Forelimb muscle (tissue), 1 donor: ENCODE data around the gene COL8A1. TPM values are rescaled to one million over a fixed set of nuclear protein-coding genes. Genes with fewer than 3 reads are reported as not detected.

Source experiments
- DNase-seq: peaks from one replicate; pipeline ENCODE4 v3.0.0-alpha.2; 2013; ENCODE audit warnings: low read depth
- polyA plus RNA-seq: library from polyadenylated mRNA; unstranded; fragments of 120-200 nt; gene quantifications from one replicate; pipeline ENCODE4 v1.2.1, GENCODE V29; 2013; ENCODE audit not compliant: insufficient read length

The COL8A1 gene
- polyA plus RNA-seq, 1 donor, result 1.1 TPM

DNA sequence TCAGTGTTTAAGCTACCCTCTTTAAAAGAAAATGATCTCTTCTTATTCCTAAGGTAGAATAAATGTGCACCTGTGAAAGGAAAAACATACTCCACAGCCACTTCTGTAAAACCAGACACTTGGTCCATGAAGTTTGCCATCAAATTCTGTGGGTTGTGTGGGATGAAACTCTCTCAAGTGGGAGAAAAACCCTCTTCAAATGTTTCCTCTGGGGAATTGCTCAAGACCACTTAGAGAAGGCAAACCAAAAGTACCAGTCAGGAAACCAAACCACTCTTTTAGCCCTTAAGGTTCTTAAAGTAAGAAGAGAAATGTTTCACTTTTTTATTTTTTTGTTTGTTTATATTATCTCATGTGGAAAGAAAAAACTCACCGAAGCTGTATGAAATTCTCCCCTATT lies 1.2 kb downstream of the COL8A1 start:
- no peak for DNase-seq

DNA sequence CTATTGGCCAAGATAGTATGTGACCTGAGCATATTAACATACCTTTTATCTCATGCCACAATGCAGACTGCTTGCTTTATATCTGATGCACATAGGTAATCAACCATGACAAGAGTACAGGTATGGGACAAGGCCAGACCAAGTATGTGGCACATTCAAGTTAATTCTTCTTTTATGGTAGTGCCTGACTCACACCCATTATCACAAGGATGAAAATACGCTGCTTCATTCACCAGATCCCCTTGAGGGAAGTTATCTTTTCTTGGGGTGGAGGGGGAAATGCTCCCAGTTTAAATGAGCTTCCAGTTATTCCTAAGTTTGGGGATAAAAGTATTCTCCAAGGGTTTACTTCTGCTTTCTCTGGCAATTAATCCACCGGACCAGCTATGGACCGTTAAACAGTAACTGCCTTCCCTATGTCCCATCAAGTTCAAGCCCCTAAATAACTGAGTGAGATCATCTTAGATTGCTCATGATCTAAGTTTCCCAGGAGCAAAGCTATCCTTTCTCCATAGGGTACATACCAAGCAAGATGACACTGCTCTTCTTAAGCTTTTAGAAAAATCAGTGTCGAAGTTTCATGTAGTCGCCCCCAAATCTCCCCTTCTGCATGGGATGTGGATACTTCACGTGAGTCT lies 1.9 kb downstream of the COL8A1 start:
- no peak for DNase-seq

DNA sequence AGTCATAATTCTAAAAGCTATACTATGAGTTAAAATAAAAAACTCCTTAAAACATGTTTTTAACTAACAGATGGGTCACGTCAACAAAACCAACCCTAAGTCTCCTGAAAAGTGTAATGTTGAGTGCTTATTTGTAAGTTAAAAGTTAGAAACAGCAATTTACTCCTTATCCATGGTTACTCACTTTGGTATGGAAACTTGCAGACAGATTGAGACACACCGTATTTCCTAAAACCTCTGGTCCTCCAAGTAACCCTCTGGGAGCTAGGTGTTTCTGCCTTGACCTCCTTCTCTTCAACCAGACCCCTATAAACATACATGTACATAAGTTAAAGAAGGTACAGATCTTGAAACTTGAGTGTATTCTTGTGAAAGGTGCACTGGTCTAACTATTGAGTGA lies 3.1 kb downstream of the COL8A1 start:
- no peak for DNase-seq

DNA sequence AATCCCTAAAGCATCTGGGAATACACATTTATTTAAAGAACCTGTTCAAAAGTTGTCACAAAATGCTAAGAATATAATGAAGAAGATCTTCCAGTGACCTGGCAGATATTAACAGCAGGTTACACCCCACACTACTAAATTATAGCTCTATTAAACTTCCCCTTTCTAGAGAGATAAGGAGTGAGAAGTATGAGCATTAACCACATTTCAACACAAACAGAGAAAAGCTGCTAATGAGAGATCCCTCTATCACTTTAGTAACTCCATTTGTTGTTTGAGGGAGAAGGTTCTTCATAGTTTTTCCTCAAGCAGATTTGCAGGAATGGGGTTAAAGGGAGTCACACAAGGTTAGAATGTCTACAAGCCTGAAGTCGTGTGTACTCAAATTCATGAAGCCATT lies 3.6 kb downstream of the COL8A1 start:
- DNase-seq, result no peak

DNA sequence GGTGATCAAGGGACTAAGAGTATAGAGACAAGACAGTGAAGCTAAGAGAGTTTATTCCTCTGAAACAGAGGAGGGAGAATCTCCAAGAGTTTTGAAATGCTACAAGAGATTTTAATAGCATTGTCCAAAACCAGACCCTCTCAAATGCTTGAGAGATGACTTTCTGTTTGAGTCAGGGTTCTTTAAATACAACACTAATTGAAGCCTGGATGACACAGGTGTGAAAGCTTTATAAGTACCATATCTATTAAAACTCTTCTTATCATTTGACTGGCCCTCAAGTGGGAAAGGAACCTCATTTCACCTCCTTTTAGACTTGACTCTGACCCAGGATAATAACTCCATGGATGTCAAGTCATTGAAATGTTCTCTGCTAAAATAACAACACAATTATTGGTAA lies 5.6 kb downstream of the COL8A1 start:
- no peak for DNase-seq

DNA sequence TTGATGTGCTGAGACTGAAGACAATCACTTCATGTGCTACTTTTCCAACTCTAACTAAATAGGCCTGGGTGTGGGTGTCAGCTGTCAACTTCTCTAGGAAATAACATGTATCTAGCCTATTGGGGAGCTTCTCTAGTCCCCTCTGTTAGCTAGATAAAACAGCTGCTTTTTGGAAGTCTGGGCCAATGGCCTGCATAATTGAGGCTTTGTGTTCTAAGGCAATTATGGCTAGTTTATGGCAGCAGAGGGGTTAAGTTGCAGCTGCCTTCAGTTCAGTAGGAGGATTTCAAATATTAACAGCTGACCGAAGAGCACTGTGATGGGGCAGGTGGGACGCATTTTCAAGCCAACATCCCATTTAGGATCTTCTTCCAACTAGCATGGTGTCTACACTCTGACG lies 6.4 kb downstream of the COL8A1 start:
- DNase-seq, result no peak

DNA sequence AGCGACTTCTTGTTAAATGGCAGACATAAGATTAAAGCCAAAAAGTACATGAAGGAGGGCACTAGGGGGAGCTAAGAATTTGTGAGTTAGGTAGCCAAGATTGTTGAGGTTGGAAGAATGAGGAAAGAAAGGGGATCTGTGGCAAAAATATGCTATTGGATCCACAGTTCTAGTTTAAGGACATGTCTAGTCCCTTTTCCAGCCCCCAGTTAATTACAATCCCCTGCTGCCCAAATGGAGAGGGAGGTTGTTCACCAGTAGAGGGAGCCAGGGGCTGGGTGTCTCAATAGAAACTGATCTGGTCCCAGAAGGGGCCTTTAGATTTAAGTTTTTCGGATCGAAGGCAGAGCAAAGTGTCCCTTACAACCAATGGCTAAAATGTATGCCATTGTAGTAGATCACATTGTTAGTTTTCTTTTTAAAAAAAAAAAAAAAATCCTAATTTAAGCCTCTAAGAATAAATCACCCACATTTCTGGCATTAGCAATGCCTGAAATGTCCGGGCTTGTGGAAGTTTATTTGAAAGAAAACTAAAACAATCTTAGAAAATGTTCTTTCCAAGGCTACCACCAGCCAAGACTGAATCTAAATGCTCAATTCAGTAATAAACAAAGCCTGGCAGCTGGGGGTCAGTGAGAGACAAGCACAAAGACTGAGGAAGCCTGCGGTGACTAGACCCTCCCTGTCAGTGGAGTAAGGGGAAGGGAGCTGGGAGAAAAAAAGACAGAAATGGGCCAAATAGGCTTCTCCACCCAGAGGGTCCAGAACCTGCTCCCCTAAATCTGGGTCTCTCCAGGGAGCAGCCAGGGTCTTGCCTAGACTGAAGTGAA lies 7.1 kb downstream of the COL8A1 start:
- DNase-seq, result no peak

DNA sequence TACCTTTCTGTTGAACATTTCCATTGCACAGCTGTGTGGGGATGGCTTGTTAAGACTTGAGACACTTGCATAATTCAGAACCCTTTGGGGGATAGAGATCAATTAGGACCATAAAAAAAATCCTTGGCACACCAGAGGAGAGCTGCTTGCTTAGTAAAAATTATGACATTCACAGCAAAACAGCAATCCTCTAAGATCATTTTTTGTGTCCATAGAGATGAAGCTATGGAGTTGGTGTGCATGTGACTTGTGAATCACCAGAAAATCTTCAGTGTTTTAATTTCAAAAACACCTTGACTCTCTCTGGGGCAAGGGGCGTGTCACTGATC lies 7.7 kb downstream of the COL8A1 start:
- no peak for DNase-seq

DNA sequence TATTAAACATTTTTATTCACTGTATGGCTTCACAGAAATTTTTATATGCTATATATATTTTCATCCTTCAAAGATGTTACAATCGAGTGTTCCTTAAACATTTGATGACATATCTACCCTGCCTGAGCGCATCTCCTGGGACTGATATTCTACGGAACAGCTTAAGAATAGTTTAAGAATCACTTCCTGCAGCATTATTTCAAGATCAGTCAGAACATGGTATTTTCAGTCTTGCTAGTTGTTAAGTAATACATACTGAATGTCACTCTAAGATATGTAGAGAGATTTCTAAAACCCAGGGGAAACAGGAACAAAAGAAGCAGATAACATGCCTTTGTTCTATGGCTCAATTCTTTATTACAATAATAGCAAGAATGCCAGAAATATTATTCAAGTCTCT lies 8.7 kb downstream of the COL8A1 start:
- no peak for DNase-seq

DNA sequence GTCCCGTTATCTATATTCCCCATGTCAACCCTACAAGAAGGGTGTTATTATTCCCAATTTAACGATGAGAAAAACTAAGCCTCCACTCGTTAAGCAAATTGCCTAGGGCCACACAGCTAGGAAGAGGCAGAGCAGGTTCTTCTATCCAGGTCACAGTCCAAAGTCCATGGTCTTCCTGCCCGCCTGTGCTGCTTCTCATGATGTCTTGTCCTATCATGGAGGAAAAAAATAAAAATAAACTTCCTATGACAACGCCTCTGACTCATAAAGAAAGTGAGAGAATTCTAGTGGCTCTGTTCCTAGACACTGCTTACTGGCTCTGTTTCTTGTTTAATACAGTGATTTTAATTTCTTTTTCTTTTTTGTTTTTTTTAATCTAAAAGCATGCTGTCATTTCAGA lies 9.7 kb downstream of the COL8A1 start:
- no peak for DNase-seq

DNA sequence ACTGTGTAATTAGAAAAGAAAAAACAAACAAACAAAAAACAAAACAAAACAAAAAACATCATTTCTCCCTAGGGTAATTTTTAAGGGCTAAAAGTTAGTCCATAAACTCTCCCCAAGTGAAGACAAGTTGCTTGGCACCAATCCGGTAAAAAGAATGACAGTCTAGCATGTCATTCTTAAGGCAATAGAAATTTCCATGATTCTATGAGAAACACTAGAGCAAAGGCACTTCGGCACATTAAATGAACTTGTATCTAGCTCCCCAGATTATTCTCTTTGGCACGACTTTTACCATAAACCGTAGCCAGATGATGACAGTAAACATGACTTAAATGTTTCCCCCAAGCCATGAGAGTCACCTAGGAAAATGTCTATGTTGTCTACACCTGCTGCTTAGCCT lies 10.1 kb downstream of the COL8A1 start:
- DNase-seq, result no peak

DNA sequence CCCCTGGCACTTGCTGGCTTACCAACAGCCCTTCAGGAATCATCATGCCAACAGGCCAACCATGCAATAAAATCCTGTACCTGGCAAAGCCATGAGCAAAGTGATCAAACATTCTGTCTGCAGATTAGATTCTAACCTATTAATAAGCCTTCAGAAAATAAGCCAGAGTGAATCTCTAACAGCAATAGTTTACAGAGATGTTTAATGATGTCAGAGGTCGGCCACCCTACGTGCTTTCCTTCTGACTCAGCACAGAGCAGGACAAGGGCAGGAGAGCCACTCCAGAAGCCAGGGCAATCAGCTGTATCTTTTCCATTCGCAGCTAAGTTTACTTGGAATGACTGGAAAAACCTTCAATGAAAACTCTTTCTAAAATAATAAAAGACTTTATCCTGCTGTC lies 13.1 kb downstream of the COL8A1 start:
- no peak for DNase-seq

DNA sequence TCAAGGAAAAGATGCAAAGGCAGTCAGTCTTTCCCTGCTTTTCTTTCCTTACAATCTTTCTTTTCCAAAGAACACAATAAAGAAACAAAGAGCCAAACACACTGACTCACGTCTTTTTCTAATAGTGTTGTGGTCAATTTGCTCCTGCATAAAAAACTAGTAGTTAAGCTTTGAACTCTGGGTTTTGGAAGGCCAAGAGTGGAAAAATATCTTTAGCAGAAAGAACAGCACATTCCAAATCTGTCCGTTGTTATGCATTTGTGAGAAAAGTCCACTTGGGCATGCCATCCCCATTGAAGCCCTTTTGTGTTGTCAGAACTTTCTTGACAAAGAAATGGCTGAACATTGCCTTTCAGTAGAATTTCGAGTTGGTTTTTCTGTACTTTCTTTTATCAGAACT lies 18.2 kb downstream of the COL8A1 start:
- DNase-seq, result no peak

DNA sequence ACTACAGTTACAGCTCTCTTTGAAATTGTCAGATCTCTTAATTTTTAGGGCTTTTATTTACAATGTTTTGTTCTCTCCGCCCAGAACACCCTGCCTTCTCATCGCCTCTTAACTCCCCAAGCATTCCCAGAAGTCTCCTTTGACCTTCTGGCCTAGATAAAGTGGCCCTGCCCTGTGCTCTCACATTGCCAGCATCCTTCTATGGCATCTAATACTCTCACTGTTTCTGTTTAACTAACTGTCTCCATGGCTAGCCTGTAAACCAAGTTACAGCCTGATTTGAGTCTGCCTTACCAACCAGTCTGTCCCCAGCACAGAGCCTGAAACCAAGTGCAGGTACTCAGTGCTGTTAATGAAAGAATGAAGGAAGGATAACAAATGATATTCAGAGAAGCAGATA lies 19.9 kb downstream of the COL8A1 start:
- no peak for DNase-seq

DNA sequence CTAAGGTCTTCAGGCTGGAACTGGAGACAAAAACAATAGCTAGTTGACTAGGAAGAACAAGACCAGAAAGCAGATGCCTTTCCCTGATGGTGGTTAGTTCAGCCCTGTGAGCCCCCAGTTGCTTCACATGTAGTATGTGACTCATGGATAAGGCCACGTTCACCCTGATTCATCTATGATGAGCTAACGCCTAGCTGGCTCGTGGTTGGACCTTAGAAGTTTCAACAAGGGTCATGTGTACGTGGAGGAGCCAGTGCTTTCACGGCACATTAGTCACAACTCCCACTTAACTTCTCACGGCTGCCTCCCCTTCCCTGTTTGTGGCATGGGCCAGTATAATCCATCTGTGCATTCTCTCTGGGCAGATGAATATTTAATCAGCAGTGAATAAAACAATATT lies 20.6 kb downstream of the COL8A1 start:
- no peak for DNase-seq

DNA sequence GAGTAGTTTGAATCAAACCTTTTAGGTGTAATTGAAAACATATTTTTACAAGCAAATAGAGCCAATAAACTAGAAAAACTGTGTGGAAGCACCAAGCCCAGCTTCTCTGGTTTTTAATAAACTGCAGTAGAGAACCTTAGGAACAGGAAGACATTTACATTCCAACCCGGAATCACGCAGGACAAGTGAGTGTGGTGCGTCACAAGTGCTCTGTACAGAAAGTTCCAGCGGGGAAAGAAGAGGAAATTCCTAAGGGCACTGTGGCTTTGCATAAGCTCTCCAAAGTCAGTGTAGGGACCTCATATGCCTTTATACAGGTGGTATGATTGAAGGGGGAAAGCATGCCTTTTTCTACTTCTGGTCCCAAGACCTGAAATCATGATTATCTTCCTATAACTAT lies 21.6 kb downstream of the COL8A1 start:
- DNase-seq, result no peak

DNA sequence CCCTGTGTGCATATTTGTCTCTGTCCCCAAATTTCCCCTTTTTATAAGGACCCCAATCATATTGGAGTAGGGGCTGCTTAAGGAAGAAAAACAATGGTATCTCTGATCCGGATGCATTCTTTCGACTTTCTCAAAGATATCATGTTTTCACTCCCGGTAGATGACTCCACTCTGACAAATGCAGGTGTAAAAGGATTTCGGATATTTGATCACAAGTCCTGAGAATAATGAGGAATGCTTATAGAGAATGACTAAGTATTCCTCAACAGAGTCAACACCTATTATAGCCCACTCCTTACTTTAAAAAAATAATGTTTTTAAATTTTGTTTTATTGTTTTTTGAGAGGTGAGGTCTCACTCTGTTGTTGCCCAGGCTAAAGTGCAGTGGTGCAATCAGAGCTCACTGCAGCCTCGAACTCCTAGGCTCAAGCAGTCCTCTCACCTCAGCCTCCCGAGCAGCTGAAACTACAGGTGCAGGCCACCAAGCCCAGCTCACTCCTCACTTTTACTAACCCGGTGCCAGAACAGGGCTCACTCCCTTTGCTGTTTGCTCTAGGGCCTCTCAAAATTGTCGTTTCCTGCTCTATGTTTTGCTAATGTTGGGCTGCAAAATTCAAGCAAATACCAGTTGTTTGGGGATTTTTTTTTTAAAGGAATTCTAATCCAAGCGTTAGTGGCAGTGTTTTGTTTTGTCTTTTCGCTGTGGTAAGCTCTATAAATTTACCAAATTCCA lies 24.6 kb downstream of the COL8A1 start:
- no peak for DNase-seq

DNA sequence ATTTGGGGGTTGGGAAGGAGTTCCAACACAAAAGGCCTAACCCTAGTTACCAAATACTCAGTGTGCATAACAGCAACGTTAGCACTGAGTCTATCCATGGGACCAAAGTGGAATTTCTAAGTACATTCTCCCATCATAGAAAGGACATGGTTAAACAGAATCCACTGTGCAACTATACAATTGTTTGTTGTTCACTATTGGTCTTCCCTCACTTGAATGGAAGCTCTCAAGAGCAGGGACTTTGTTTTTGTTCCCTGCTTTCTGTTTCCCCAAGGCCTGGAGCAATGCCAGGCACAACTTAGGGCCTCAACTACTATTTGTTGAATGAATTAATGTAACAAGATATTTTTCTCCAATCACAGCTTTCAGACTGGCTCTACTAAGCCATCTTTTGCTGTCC lies 25.6 kb downstream of the COL8A1 start:
- DNase-seq, result no peak

DNA sequence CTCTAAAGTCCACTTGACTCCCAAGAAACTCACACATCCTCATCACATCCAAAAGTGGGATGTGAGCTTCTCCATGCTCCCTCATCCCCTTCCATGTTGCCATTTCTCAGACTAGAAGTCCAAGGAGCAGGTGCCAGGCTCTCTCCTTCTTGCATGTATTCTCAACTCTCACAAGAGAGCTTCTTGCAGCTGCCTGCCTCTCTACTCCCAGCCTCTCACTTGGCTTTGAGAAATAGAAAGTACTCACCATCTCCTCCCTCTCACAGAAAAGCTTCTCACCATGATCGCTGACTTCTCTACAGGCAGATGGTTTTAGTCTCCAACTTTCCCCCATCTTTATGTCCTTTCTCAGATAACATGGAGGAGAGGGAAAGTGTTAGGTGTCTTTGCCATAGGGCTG lies 26.6 kb downstream of the COL8A1 start:
- DNase-seq, result no peak

DNA sequence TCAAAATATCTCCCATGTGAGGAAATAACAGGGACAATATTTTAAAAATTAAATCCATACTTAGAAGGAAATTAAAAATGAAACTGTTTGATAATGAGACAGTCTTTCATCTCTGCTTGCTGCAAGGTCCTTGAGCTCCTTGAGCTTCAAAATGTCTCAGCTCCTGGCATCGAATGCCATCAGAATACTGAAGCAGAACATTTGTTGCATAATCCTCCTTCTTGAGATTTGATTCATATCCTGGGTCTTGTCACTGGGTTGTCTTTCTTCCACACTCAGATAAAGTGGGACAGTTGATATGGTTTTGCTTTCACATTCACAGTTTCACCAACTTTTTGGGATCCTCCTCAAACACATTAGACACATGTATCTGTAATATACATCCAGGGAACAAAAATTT lies 27.8 kb downstream of the COL8A1 start:
- no peak for DNase-seq

DNA sequence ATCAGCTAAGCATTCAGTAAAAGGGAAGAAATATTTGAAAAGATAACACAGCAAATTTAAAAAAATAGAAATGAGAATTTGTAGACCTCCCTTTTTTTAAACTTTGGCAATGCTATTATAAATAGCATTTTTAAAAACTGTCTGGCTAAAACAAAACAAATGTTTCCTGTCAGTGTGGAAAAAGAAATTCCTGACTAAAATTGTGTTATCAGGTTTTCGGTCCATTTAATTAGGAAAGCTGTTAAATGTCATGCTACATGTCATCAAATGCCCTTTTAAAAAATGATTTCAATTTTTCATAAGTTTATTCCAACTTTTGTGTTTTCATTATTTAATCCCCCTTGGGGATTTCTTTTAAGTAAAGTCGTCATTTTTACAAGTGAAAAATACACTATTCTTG lies 29.6 kb downstream of the COL8A1 start:
- no peak for DNase-seq

DNA sequence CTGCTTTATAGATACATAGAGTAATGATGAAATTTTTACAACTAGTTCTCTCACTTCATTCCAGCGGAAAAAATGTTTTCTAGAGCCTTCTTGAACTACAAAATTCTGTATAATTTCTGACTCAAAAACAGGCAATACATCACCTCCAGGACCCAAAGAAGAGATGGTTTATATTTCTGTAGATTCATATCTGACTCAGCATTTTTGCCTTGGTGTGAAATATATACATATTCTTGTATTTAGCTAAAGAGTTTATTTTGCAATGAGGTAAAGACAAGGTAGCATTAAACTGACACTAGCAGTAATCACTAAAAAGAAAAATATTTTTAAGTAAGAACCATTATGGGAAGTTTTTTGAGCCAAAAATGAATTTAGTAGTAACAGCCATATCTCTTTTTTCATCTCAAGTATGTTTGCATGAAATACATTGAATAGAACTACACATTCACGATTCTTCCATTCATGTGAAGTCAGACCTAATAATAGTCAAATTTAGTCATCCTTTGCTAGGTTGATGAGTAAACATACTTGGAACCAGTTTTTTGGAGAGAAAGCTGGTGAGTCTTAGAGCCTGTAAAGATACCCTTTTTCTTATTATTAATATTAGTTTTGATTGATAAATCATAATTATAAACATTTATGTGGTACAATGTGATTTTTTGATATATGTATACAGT lies 31.6 kb downstream of the COL8A1 start:
- no peak for DNase-seq

DNA sequence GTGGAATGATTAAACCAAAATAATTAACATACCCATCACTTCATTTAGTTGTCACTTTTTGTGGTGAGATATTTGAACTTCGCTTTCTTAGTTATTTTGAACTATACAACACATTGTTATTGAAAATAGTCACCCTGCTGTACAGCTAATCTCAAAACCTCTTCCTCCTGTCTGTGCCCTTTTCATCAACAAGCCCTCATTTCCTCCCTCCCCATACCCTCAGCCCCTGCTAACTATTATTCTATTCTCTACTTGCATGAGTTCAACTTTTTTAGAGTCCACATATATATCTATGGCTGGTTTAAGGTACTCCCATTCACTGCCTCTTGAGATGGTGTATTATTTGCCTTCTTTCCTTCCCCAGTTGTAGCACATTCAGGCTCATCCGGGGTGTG lies 32.2 kb downstream of the COL8A1 start:
- no peak for DNase-seq
